H1 (cell line): ENCODE data around the gene ZKSCAN1. TPM values are rescaled to one million over a fixed set of nuclear protein-coding genes. Genes with fewer than 3 reads are reported as not detected.
A peak's percentile ranks its signal among the peaks of the same experiment; 100 is the strongest.

ENCODE experiments used
- CTCF ChIA-PET: fragments of 300-600 bp; sonication (Branson Sonifier 250); formaldehyde crosslinking; loops from one replicate; lab custom pipeline; 2021; ENCODE audit not compliant: partially characterized antibody; lab: Charles Lee
- POLR2A ChIA-PET: fragments of 300-600 bp; sonication (Branson Sonifier 250); formaldehyde crosslinking; loops from one replicate; lab custom pipeline; 2021; ENCODE audit warnings: inconsistent platforms; ENCODE audit not compliant: partially characterized antibody; lab: Charles Lee
- DNase-seq, 2 experiments: peaks; one replicate each; pipeline versions ENCODE4 v3.0.0 to v3.0.0-alpha.2; 2010 to 2022; ENCODE audit warnings: low spot score in 2 of 2, low read depth in 1 of 2, mixed read lengths in 1 of 2
- FAIRE-seq: peaks from 2 replicates; lab custom pipeline; 2011; peaks lifted over from hg19 to GRCh38; lab: Jason Lieb, UNC
- H2AFZ ChIP-seq: 2 replicates; pipeline ENCODE4 v1.8.1; 2012; ENCODE audit warnings: low read length, inconsistent platforms
- H2AK5ac ChIP-seq: 2 replicates; pipeline ENCODE4 v1.6.1; 2013; ENCODE audit warnings: low read depth, low read length
- H2BK120ac ChIP-seq: replicated peaks from 2 replicates; pipeline ENCODE3; 2013; ENCODE audit warnings: low read depth, low read length, inconsistent platforms
- H2BK12ac ChIP-seq: 2 replicates; pipeline ENCODE4 v1.6.1; 2013; ENCODE audit warnings: low read depth, low read length
- H2BK15ac ChIP-seq: 2 replicates; pipeline ENCODE4 v1.6.1; 2013; ENCODE audit warnings: low read length
- H2BK20ac ChIP-seq: 2 replicates; pipeline ENCODE4 v1.6.1; 2013; ENCODE audit warnings: low read length
- H2BK5ac ChIP-seq: 2 replicates; pipeline ENCODE4 v1.6.1; 2013; ENCODE audit warnings: low read depth, low read length
- H3K14ac ChIP-seq: 2 replicates; pipeline ENCODE4 v1.6.1; 2013; ENCODE audit warnings: inconsistent platforms; ENCODE audit not compliant: insufficient read length
- H3K18ac ChIP-seq: 2 replicates; pipeline ENCODE4 v1.6.1; 2013; ENCODE audit warnings: low read length; ENCODE audit errors: extremely low read depth
- H3K23ac ChIP-seq: 2 replicates; pipeline ENCODE4 v1.6.1; 2013; ENCODE audit warnings: inconsistent platforms; ENCODE audit not compliant: insufficient read length
- H3K23me2 ChIP-seq: 2 replicates; pipeline ENCODE4 v1.6.1; 2013; ENCODE audit warnings: low read depth, low read length
- H3K27ac ChIP-seq: 2 replicates; pipeline ENCODE4 v1.6.1; 2011; ENCODE audit warnings: low read depth, low read length, inconsistent platforms
- H3K27me3 ChIP-seq, 4 experiments: replicated peaks in 1 of 4; 1 replicate in 1 of 4; 2 replicates in 3 of 4; pipeline versions ENCODE4 v1.6.1 to v1.8.1; 2011 to 2013; ENCODE audit warnings: low read length in 3 of 4, mild to moderate bottlenecking in 3 of 4, inconsistent platforms in 2 of 4, mixed read lengths in 2 of 4, moderate library complexity in 1 of 4; ENCODE audit not compliant: control insufficient read depth in 3 of 4, insufficient read depth in 3 of 4; ENCODE audit errors: extremely low read depth in 1 of 4
- H3K36me3 ChIP-seq, 4 experiments: 2 replicates each; pipeline versions ENCODE4 v1.6.1 to v1.8.1; 2011 to 2013; ENCODE audit warnings: mild to moderate bottlenecking in 4 of 4, low read length in 3 of 4, moderate library complexity in 2 of 4, control low read depth in 1 of 4, inconsistent platforms in 1 of 4; ENCODE audit not compliant: insufficient read depth in 4 of 4, control insufficient read depth in 2 of 4
- H3K4ac ChIP-seq: replicated peaks from 2 replicates; pipeline ENCODE3; 2013; ENCODE audit warnings: low read length, low read depth, mixed read lengths, inconsistent platforms; ENCODE audit not compliant: insufficient read length
- H3K4me1 ChIP-seq, 4 experiments: replicated peaks in 1 of 4; 1 replicate in 1 of 4; 2 replicates in 3 of 4; pipeline versions ENCODE4 v1.6.1 to v1.8.1; 2011 to 2013; ENCODE audit warnings: low read length in 3 of 4, inconsistent platforms in 2 of 4, mixed read lengths in 1 of 4; ENCODE audit not compliant: insufficient read depth in 4 of 4, control insufficient read depth in 3 of 4
- H3K4me2 ChIP-seq, 2 experiments: 2 replicates each; pipeline versions ENCODE4 v1.6.1 to v1.8.1; 2011 to 2013; ENCODE audit warnings: low read depth in 2 of 2, low read length in 2 of 2, control low read depth in 1 of 2, inconsistent platforms in 1 of 2, mild to moderate bottlenecking in 1 of 2; ENCODE audit not compliant: insufficient read depth in 1 of 2
- H3K4me3 ChIP-seq, 4 experiments: fragments of 200-600, 300-600 bp in 1 of 4; sonication (generic), shearing (Covaris generic), sonication (Bioruptor Twin) in 1 of 4; 2 replicates each; pipeline versions ENCODE4 v1.5.1 to v1.8.1; 2011 to 2016; ENCODE audit warnings: low read length in 4 of 4, low read depth in 3 of 4, control low read depth in 2 of 4, inconsistent platforms in 2 of 4, mild to moderate bottlenecking in 2 of 4, mixed read lengths in 1 of 4, moderate library complexity in 1 of 4; ENCODE audit not compliant: insufficient read depth in 2 of 4; ENCODE audit errors: extremely low read depth in 1 of 4
- H3K56ac ChIP-seq: replicated peaks from 2 replicates; pipeline ENCODE3; 2013; ENCODE audit warnings: low read depth, mild to moderate bottlenecking, mixed read lengths, low read length, inconsistent platforms; ENCODE audit not compliant: insufficient read length
- H3K79me1 ChIP-seq: 2 replicates; pipeline ENCODE4 v1.6.1; 2013; ENCODE audit warnings: low read depth, low read length, control low read depth
- H3K79me2 ChIP-seq, 2 experiments: 2 replicates each; pipeline versions ENCODE4 v1.6.1 to v1.8.1; 2012 to 2013; ENCODE audit warnings: low read length in 2 of 2, mild to moderate bottlenecking in 2 of 2, inconsistent platforms in 1 of 2; ENCODE audit not compliant: insufficient read depth in 2 of 2, control insufficient read depth in 1 of 2
- H3K9ac ChIP-seq, 4 experiments: replicated peaks in 1 of 4; 1 replicate in 1 of 4; 2 replicates in 3 of 4; pipeline versions ENCODE4 v1.6.1 to v1.8.1; 2011 to 2013; ENCODE audit warnings: low read depth in 3 of 4, low read length in 3 of 4, control low read depth in 2 of 4, mild to moderate bottlenecking in 2 of 4, moderate library complexity in 2 of 4, inconsistent platforms in 1 of 4; ENCODE audit errors: extremely low read depth in 1 of 4
- H3K9me3 ChIP-seq, 2 experiments: 2 replicates each; pipeline versions ENCODE4 v1.6.1 to v1.8.1; 2012 to 2013; ENCODE audit warnings: mild to moderate bottlenecking in 2 of 2, moderate library complexity in 2 of 2, control low read depth in 1 of 2, inconsistent platforms in 1 of 2, low read depth in 1 of 2, low read length in 1 of 2, mixed read lengths in 1 of 2; ENCODE audit not compliant: insufficient read depth in 2 of 2
- H4K20me1 ChIP-seq, 2 experiments: replicated peaks in 1 of 2; 2 replicates each; pipeline versions ENCODE3 to v1.8.1; 2011 to 2013; ENCODE audit warnings: inconsistent platforms in 2 of 2, low read length in 2 of 2, mild to moderate bottlenecking in 1 of 2; ENCODE audit not compliant: insufficient read depth in 2 of 2, control insufficient read depth in 1 of 2
- H4K5ac ChIP-seq: 2 replicates; pipeline ENCODE4 v1.6.1; 2013; ENCODE audit warnings: low read length, low read depth, mixed read lengths, inconsistent platforms; ENCODE audit not compliant: insufficient read length
- H4K8ac ChIP-seq: 2 replicates; pipeline ENCODE4 v1.8.0; 2013; ENCODE audit warnings: mild to moderate bottlenecking, moderate library complexity, low read length, inconsistent platforms; ENCODE audit not compliant: insufficient read depth; ENCODE audit errors: extremely low read depth
- H4K91ac ChIP-seq: replicated peaks from 2 replicates; pipeline ENCODE3; 2013; ENCODE audit warnings: low read length, mixed read lengths, inconsistent platforms; ENCODE audit not compliant: insufficient read length
- EGR1 ChIP-seq: IDR thresholded peaks from 2 replicates; pipeline ENCODE4 v1.6.1; 2011; ENCODE audit warnings: low read depth, low read length, borderline replicate concordance
- SAP30 ChIP-seq: fragments of 300-600 bp; sonication (generic); IDR thresholded peaks from 2 replicates; pipeline ENCODE4 v1.7.1; 2012; ENCODE audit warnings: low read length, moderate library complexity, mild to moderate bottlenecking, inconsistent platforms; ENCODE audit not compliant: insufficient read depth, insufficient replicate concordance
- SIRT6 ChIP-seq: IDR thresholded peaks from one replicate; pipeline ENCODE4 v1.7.1; 2012; ENCODE audit warnings: low read length, inconsistent platforms
- WGBS, 2 experiments: shearing (Covaris generic) in 1 of 2; methylation state at CpG; one replicate each; pipeline versions ENCODE4 v1.1.6 to v1.1.7; 2013 to 2015; ENCODE audit warnings: low lambda C conversion rate in 2 of 2, mixed read lengths in 2 of 2, inconsistent platforms in 1 of 2, low coverage in 1 of 2, missing lambda C conversion rate in 1 of 2; ENCODE audit not compliant: insufficient replicate concordance in 2 of 2, insufficient coverage in 1 of 2, insufficient read length in 1 of 2; ENCODE audit errors: extremely low coverage in 1 of 2, missing lambda C conversion rate in 1 of 2; 5-methylcytosine and 5-hydroxymethylcytosine counted together
- polyA plus RNA-seq, 7 experiments: library from polyadenylated mRNA; depleted of rRNA in 3 of 7; stranded (reverse) in 5 of 7; unstranded in 2 of 7; fragments of >200 nt in 5 of 7; fragments of 200-250 nt in 2 of 7; gene quantifications; 1 replicate in 5 of 7; 2 replicates in 1 of 7; 4 replicates in 1 of 7; pipeline versions ENCODE4 v1.2.1 to v1.2.3, GENCODE V29; 2011 to 2013; ENCODE audit warnings: missing spikeins in 2 of 7, mixed read lengths in 2 of 7
- total RNA-seq: library from RNA; stranded (reverse); fragmentation: NEBNext Ultra II Directional; extraction: Animal tissue kit (Norgen Biotek cat#: 25700); gene quantifications from 2 replicates; pipeline ENCODE4 v1.2.1, GENCODE V29; 2021

Gene ZKSCAN1
- total and polyA plus RNA-seq, 2 of the 8 experiments (the other 6 are each of a cell fraction or from before 2014, with no cell fraction given): 8.2 to 40.6 TPM

DNA sequence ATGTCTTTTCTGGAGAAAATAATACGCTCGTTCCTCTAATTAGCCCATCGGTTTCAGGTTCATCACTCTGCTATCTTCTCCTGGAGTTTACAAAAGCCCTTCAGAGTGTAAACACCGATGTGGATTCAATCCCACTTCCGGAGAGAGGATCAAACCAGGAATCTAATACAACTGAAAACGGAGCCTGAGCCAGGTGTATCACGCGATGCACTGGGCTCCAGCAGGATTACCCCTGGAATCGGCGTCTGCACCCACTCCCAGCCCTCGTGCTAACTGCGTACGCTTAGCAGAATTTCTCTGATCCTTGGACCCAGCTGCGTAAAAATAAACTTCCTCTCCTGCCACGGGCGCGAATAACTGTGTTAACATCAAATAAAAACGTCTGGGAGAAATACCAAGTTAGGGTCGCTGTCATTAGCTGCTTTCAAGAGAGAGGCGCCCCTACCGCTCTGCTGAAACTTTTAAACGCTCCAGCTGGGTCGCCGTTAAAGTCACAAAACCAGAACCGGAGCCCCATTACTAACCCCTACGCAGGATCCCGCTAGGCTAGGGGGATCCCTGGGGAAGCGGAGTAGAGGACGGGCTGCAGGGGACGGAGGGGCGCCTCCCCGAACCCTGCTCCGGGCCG is 65.6 kb downstream of the ZKSCAN1 start:
- Histone ChIP-seq H3K4ac (peak overlapping the region; percentile 97), H2BK12ac (no peak overlapping the region), H4K5ac (peak overlapping the region; percentile 68), H3K4me2 (peak overlapping the region; percentile 66 to 73), H3K79me1 (peaks cover 4% of the 10 kb centered on the region; the same call in 1 of the 2 replicates), H2BK5ac (peak overlapping the region; percentile 85), H2BK120ac (no peak overlapping the region), H3K14ac (no peak overlapping the region), H3K4me1 (peaks cover 0 to 9% (median 4%) of the 10 kb centered on the region in 4 experiments; a peak in 3 of 7 replicates), H2AFZ (no peak overlapping the region), H3K36me3 (peaks cover 20 to 41% (median 31%) of the 10 kb centered on the region in 4 experiments), H3K18ac (no peak overlapping the region), H2BK15ac (no peak overlapping the region), H3K79me2 (peaks cover 32 to 52% of the 10 kb centered on the region in 2 experiments), H3K4me3 (peak overlapping the region; percentile 76 to 100 (median 96)), H3K9ac (peak overlapping the region; percentile 94 to 97 (median 94)), H3K56ac (peak overlapping the region; percentile 92), H4K91ac (peak overlapping the region; percentile 55), H4K8ac (peak overlapping the region; percentile 100), H3K23me2 (peaks cover 6% of the 10 kb centered on the region; the same call in 1 of the 2 replicates), H3K23ac (no peak overlapping the region), H2AK5ac (no peak overlapping the region), H2BK20ac (no peak overlapping the region), H3K9me3 (peaks cover 4 to 8% of the 10 kb centered on the region in 2 experiments; a peak in 2 of 4 replicates), H3K27ac (peak overlapping the region; percentile 91), H3K27me3 (no peaks in the 10 kb centered on the region), H4K20me1 (peaks cover 1 to 3% of the 10 kb centered on the region in 2 experiments)
- no peak for DNase-seq
- FAIRE-seq: no peak
- POLR2A ChIA-PET: interaction anchor here (0.9 to 19.6 kb wide), 5 partner anchors 11 to 36 kb away, joined by 3 to 722 read pairs (median 163); partner anchors contain the start of genes AP4M1, MCM7 and ZSCAN21
- CTCF ChIA-PET: interaction anchor here (0.9 kb wide), 1 partner anchor 17 kb away, joined by 3 read pairs; no protein-coding TSS in a partner anchor
- TF ChIP-seq SAP30: peak; percentile 45
- TF ChIP-seq EGR1: no peak
- no peak for TF ChIP-seq SIRT6
- WGBS, 2 experiments: 4% methylated on average over 32 of the region's 34 CpGs; no CpG with 5 or more reads in 1 of the 2 experiments
